Kidney glomerular epithelial cell (primary cell): ENCODE results near the gene TRIM22.
"Not testable (repeated sequence)": the region's sequence is repeated elsewhere in the genome, so short reads cannot be mapped to it uniquely, and the experiment has no call there.

Experiments used
- DNase-seq: peaks from one replicate; lab custom pipeline; 2025; lab: John Stamatoyannopoulos, UW

The TRIM22 gene

GRCh38 chr11:5691238-5691963, 1.8 kb downstream of the TRIM22 start:
- not testable (repeated sequence) for DNase-seq

GRCh38 chr11:5691964-5692361, 2.4 kb downstream of the TRIM22 start:
- no peak for DNase-seq

GRCh38 chr11:5694642-5695041, 5.1 kb downstream of the TRIM22 start:
- no peak for DNase-seq

- DNase-seq = no peak
Observed at GRCh38 chr11:5695580-5695979, 6.0 kb downstream of the TRIM22 start.

GRCh38 chr11:5696210-5696609, 6.6 kb downstream of the TRIM22 start:
- DNase-seq = no peak

- no peak for DNase-seq
Observed at GRCh38 chr11:5698281-5698680, 8.7 kb downstream of the TRIM22 start.

GRCh38 chr11:5700421-5701054, 10.9 kb downstream of the TRIM22 start:
- DNase-seq = no peak

- no peak for DNase-seq
Observed at GRCh38 chr11:5701055-5701577, 11.5 kb downstream of the TRIM22 start.

- no peak for DNase-seq
Observed at GRCh38 chr11:5703741-5704536, 14.3 kb downstream of the TRIM22 start.

- no peak for DNase-seq
Observed at GRCh38 chr11:5705688-5706087, 16.1 kb downstream of the TRIM22 start.

GRCh38 chr11:5712507-5712906, 22.9 kb downstream of the TRIM22 start:
- no peak for DNase-seq

GRCh38 chr11:5713695-5714094, 24.1 kb downstream of the TRIM22 start:
- no peak for DNase-seq

GRCh38 chr11:5716518-5716917, 26.9 kb downstream of the TRIM22 start:
- DNase-seq = not testable (repeated sequence)

GRCh38 chr11:5719703-5720495, 30.3 kb downstream of the TRIM22 start:
- DNase-seq = no peak

GRCh38 chr11:5722622-5723021, 33.0 kb downstream of the TRIM22 start:
- no peak for DNase-seq

- DNase-seq = no peak
Observed at GRCh38 chr11:5726351-5726750, 36.8 kb downstream of the TRIM22 start.

- DNase-seq = no peak
Observed at GRCh38 chr11:5727691-5728090, 38.1 kb downstream of the TRIM22 start.

- DNase-seq = peak; percentile 4
Observed at GRCh38 chr11:5736396-5736795, 46.8 kb downstream of the TRIM22 start, which contains the start of gene OR56B1. OR56B1 (plus strand) TSS chr11:5736448; CDS start chr11:5736517, 69 bp downstream.

GRCh38 chr11:5737091-5737490, 47.5 kb downstream of the TRIM22 start:
- peak; percentile 4 for DNase-seq

- no peak for DNase-seq
Observed at GRCh38 chr11:5737670-5738392, 48.2 kb downstream of the TRIM22 start.

GRCh38 chr11:5738431-5738830, 48.8 kb downstream of the TRIM22 start:
- DNase-seq = no peak
